Esophagus muscularis mucosa (tissue), 3 donors: ENCODE measurements around the gene MBD6.

Experiments
- CTCF ChIP-seq, 3 experiments: fragments of 200-600 bp in 2 of 3; fragments of 450-650 bp in 1 of 3; sonication (generic) in 2 of 3; IDR thresholded peaks; one replicate each; pipeline ENCODE4 v1.5.1; 2017 to 2019; ENCODE audit warnings: antibody characterized with exemption in 3 of 3, mild to moderate bottlenecking in 2 of 3, moderate library complexity in 1 of 3
- POLR2A ChIP-seq: fragments of 450-650 bp; IDR thresholded peaks from one replicate; pipeline ENCODE4 v1.6.1; 2017; ENCODE audit warnings: antibody characterized with exemption, moderate library complexity, mild to moderate bottlenecking, low read depth
- POLR2AphosphoS5 ChIP-seq, 2 donors: sonication (generic); formaldehyde crosslinking; IDR thresholded peaks; one replicate each; pipeline ENCODE4 v1.6.1; 2017; ENCODE audit warnings: antibody characterized with exemption in 2 of 2

DNA sequence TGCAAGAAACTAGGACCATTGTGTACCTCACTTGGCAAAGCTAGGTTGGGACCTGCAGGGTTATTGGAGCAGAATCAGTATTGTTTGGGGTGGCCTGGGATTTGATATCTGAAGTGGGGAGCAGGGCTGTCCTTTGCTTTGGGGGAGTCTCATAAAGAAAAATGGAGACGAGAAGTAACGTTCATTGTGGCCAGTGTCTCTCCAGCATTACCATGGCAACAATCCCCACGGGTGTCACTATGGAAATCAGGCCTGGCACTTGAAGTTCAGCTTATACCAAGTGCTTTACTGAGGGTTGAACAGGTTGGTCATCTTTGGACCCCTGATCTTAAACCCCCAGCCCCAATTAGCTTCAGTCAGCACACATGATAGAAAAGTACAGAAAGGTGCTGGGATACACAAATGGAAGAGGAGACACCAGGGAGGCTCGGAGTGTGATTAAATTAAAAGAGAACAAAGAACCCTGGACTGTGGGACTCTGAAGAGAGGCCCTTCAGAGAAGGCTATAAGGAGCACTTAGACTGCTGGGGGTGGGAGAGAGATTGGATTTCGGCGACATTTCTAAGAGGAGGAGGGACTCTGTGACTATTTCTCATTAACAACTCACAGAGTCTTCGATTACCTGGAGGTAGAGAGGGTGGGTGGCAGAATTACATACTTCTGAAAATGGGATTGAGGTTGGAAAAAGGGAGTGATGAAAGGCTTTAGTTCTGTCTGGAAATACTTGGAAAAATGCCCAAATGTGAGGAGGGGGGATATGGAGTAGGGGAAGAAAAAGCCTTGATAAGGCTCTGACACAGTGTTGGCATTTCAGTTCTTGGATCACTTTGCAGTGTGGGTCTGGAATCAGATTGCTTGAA is 30.9 kb downstream of the MBD6 start:
- no peak for TF ChIP-seq POLR2A
- no peak for TF ChIP-seq CTCF (IDR thresholded peaks at IDR 0.05)
- TF ChIP-seq POLR2AphosphoS5 (IDR thresholded peaks at IDR 0.05): no peak
